ENCODE data around the gene ZNF107. TPM values are rescaled to one million over a fixed set of nuclear protein-coding genes. Genes with fewer than 3 reads are reported as not detected.
"Not testable (repeated sequence)": the region's sequence is repeated elsewhere in the genome, so short reads cannot be mapped to it uniquely, and the experiment has no call there.

Gene ZNF107
- total RNA-seq, 1 donor from 2014 or later: 1.1 TPM

GRCh38 chr7:64642046-64642445, 23.9 kb upstream of the ZNF107 start:
- ATAC-seq (no peak), DNase-seq (no peak)
- intact Hi-C loops (cut with micrococcal nuclease): no loop called here

DNA sequence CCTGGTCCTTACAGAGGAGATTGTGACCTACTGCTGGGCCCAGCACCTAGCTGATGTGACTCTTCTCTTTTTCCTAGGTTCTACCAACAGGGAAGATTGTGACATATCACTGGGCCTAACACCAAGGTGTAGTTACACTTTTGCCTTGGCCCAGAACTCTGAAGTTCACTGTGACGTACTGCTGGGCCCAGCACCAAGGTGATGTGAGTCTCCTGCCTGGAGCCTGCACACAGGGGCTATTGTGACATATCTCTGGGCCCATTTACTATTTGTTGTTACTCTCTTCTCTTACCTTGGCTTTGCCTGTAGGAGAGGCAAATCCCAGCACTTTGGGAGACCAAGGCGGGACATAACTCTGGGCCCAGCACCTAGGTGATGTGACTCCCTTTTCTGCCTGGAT, 23.1 kb upstream of the ZNF107 start:
- DNase-seq (no peak), ATAC-seq (no peak)
- intact Hi-C loops (cut with micrococcal nuclease): no loop called here

DNA sequence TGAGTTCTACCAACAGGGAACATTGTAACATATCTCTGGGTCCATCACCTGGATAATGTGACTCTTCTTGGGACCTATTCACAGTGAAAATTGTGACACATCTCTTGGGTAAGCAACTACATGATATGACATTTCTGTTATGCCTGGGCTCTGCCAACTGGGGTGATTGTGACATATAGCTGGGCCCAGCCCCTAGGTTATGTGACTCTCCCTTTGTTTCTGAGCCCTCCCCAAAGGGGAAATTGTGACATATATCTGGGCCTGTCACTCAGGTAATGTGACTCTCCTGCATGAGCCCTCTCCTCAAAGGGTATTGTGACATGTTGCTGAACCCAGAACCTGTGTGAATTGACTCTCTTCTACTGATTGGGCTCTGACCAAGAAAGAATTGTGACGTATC, 22.4 kb upstream of the ZNF107 start:
- no peak for DNase-seq
- intact Hi-C loops (cut with micrococcal nuclease): no loop called here
- ATAC-seq: no peak

GRCh38 chr7:64651203-64651602, 14.7 kb upstream of the ZNF107 start:
- intact Hi-C loops (cut with micrococcal nuclease): no loop called here
- no peak for ATAC-seq

GRCh38 chr7:64651632-64652165, 14.2 kb upstream of the ZNF107 start:
- intact Hi-C loops (cut with micrococcal nuclease): no loop called here
- DNase-seq (no peak), ATAC-seq (no peak)

More at GRCh38 chr7:64651203-64651602, 14.7 kb upstream of the ZNF107 start:
- no peak for DNase-seq

DNA sequence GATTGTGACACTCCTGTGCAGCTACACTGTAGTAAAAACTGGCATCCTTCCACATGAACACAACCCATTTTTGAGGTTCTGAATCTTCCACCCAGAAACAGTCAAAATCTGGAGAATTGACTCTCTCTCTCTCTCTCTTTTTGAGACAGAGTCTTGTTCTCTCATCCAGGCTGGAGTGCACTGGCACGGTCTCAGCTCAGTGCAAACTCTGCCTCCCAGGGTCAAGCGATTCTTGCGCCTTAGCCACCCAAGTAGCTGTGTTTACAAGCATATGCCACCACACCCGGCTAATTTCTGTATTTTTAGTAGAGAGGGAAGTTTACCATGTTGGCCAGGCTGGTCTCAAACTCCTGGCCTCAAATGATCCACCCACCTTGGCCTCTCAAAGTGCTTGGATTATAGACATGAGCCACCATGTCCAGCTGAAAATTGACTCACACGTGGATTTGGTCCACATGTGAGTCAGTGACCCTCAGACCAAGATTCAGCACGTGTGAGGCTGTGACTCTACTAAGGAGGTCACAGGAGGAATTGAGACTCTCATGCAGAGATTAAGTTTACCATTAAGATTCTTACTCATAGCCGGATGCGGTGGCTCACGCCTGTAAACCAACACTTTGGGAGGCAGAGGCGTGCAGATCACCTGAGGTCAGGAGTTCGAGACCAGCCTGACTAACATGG, 12.1 kb upstream of the ZNF107 start:
- DNase-seq (no peak), ATAC-seq (no peak)
- intact Hi-C loops (cut with micrococcal nuclease): no loop called here

- intact Hi-C loops (cut with micrococcal nuclease): no loop called here
- ATAC-seq (no peak), DNase-seq (no peak)
These were observed 11.0 kb upstream of the ZNF107 start for GRCh38 chr7:64654796-64655548.

GRCh38 chr7:64655811-64656210, 10.1 kb upstream of the ZNF107 start:
- intact Hi-C loops (cut with micrococcal nuclease): no loop called here
- no peak for ATAC-seq
- no peak for DNase-seq

DNA sequence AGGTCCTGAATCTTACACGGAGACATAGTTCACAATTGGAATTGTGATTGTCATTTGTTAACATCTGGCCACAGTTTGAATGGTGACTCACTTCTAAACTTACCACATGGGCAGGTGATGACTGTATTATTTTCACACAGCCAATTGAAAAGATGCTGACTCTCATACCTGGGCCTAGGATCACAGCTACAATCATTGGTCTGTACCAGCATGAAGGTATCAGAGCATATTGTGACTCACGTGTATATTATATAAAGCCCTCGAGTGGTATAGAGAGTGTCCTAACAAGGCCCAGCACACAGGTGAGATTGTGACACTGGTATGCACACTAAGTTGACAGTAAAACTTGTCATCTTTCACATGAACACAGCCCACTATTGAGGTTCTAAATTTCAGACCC, 9.4 kb upstream of the ZNF107 start:
- ATAC-seq (no peak), DNase-seq (no peak)
- intact Hi-C loops (cut with micrococcal nuclease): no loop called here

GRCh38 chr7:64662091-64662490, 3.8 kb upstream of the ZNF107 start:
- ATAC-seq; DNase-seq; intact Hi-C loops (cut with micrococcal nuclease): not testable (repeated sequence)

DNA sequence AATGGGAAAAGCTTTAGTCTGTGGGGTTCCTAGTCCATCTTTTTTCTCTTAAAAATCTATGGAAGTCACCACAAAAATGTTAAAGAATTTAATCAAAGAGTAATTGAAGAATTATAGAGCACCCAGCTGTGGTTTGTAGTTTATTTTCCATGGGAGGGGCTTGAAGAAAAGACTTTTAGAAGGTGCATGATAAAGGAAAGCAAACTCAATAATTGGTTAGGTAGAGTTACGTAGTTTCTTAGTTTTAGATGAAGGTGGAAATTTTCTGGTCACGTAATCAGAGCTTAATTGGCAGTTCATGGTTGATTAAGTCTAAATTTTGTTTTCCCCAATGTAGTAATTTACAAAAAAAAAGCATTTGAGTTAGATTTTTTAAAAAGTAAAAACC, 724 bp downstream of the ZNF107 start:
- intact Hi-C loops (cut with micrococcal nuclease): no loop called here
- no peak for DNase-seq
- ATAC-seq: no peak

DNA sequence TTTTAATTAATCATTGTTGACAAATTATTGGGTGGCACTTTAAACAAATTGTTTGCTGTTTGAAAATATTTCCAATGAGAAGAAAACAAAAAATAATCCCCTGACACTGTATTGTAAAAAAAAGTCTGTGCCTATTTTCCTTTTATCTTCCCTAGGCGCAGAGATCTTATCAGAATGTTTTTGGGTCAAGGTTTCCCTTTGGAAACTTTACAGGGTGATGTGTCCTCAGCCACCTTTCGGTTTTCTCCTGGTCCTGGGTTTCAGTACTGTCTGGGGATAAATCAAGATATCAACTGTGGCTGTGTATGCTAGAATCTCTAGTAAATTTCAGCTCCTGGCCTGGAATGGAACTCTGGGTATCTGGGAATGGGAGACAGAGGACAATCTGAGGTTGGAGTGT, 1.4 kb downstream of the ZNF107 start:
- ATAC-seq (no peak), DNase-seq (no peak)
- intact Hi-C loops (cut with micrococcal nuclease): no loop called here

DNA sequence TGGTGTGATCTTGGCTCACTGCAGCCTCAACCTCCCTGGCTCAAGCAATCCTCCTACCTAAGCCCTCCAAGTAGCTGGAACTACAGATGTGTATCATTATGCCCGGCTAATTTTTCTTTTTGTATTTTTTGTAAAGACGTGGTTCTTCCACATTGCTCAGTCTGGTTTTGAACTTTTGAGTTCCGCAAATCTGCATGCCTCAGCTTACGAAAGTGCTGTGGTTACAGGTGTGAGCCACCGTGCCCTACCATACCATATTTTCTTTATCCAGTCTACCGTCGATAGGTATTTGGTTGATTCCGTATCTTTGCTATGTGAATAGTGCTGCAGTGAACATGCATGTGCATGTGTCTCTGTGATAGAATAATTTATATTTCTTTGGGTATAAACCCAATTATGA, 6.5 kb downstream of the ZNF107 start:
- intact Hi-C loops (cut with micrococcal nuclease): no loop called here
- no peak for DNase-seq
- no peak for ATAC-seq

- DNase-seq (no peak), ATAC-seq (no peak)
- intact Hi-C loops (cut with micrococcal nuclease): no loop called here
These were observed 19.2 kb downstream of the ZNF107 start for GRCh38 chr7:64685091-64685490.

GRCh38 chr7:64685741-64686140, 19.8 kb downstream of the ZNF107 start:
- intact Hi-C loops (cut with micrococcal nuclease): no loop called here
- no peak for DNase-seq
- ATAC-seq: no peak

DNA sequence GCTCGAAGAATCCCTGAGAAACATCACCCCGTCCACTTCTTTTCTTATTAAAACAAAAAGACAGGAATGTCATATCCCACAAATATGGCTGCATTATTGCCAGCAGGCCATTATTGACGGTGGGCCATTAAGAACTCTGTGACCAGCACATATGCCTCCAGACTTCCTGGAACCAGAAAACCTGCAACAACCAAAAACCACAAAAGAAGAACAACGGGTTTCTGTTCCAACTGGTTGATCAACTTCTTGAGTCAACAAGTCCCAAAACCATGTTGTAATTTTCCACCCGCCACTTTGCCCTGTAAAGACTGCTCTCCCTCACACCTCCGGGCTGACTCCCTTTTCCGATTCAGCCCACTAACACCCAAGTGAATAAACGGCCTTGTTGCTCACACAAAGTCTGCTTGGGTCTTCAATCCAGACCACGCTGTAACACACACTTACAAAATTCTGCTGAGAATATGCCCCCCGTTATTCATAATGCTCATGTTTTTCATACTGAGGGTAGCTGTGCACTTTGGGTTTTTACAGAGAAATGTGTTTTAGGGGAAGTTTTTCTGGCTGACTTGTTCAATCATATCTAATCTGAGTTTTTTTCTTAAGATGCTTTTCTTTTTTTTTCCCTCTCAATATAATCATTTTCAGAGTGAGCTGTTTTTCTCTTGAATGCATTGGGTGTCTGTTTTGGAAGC, 20.7 kb downstream of the ZNF107 start:
- DNase-seq (no peak), ATAC-seq (no peak)
- intact Hi-C loops (cut with micrococcal nuclease): no loop called here

DNA sequence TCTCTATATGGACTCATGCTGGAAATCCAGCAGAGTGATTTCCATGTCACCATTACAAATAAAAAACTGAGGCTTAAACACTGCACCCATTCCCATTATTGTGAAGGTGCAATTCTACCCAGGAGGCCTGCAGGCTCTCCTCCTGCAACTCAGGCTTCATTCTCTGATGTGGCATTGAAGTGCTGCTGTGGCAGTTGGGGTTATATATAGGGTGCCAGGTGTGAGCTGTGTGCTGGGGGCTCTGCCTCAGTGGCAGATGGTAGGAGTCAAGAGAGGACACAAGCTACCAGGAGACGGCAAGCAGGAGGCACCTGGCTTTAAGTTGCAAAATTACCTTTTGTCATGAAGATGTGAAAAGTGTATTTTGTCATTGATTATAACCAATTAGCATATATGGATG, 21.3 kb downstream of the ZNF107 start:
- DNase-seq: no peak
- intact Hi-C loops (cut with micrococcal nuclease): no loop called here
- ATAC-seq: no peak

DNA sequence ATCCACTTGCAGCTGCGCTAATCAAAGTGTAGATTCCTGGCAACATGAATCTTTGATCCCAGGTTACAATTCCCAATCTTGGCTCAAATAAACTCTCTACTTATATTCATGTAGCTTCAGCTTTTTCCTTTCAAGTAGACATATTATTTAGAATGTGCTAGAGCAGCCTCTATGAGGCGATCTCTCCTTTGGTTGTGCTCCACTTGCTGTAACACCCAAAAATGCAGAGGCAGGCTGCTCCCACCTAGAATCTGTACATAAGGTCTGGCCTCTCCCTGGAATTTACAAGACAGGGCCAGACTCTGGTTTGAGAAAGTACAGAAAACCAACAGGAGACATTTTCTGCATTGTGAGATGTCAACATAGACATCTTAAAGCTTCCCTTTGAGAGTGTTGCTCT, 23.1 kb downstream of the ZNF107 start:
- DNase-seq: no peak
- no peak for ATAC-seq
- intact Hi-C loops (cut with micrococcal nuclease): no loop called here

- no peak for DNase-seq
- no peak for ATAC-seq
- intact Hi-C loops (cut with micrococcal nuclease): no loop called here
These were observed 25.9 kb downstream of the ZNF107 start for GRCh38 chr7:64691831-64692230.

- DNase-seq; ATAC-seq; intact Hi-C loops (cut with micrococcal nuclease): not testable (repeated sequence)
These were observed 31.9 kb downstream of the ZNF107 start for GRCh38 chr7:64697863-64698262.

Measured in left ventricle myocardium superior (tissue), 1 donor.